PC-9 (cell line): ENCODE data around the gene PPP1R1A.

Source experiments
- EZH2 ChIP-seq: fragments of 200-600 bp; sonication (generic); IDR thresholded peaks from 2 replicates; pipeline ENCODE4 v1.8.0; 2017; ENCODE audit warnings: antibody characterized with exemption, low read depth
- TF ChIP-seq, protein P1 (sequence below): fragments of 200-600 bp; sonication (generic); conservative IDR thresholded peaks from 2 replicates; pipeline ENCODE4 v1.6.1; 2017; ENCODE audit warnings: mixed run types, antibody characterized with exemption, mild to moderate bottlenecking, moderate library complexity

DNA sequence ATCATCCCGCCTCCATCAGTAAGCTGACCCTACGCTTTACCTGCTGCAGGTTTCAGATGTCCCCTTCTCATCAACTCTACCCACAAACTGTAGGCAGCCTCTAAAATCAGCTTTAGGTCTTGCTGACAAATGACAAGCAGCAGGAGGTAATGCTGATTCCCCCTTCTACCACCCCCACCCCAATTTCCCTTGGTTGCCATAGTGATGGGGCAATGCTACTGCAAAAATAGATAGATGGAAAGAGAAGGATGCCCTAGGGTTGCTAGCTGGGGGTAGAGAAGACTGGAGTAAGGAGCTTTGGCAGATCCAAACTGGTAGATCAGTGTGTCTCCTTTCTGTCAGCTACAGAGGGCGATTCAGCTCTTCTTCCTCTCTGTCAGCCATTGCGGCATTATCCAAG, 58.9 kb downstream of the PPP1R1A start:
- TF ChIP-seq, protein P1, sequence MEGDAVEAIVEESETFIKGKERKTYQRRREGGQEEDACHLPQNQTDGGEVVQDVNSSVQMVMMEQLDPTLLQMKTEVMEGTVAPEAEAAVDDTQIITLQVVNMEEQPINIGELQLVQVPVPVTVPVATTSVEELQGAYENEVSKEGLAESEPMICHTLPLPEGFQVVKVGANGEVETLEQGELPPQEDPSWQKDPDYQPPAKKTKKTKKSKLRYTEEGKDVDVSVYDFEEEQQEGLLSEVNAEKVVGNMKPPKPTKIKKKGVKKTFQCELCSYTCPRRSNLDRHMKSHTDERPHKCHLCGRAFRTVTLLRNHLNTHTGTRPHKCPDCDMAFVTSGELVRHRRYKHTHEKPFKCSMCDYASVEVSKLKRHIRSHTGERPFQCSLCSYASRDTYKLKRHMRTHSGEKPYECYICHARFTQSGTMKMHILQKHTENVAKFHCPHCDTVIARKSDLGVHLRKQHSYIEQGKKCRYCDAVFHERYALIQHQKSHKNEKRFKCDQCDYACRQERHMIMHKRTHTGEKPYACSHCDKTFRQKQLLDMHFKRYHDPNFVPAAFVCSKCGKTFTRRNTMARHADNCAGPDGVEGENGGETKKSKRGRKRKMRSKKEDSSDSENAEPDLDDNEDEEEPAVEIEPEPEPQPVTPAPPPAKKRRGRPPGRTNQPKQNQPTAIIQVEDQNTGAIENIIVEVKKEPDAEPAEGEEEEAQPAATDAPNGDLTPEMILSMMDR = no peak
- no peak for TF ChIP-seq EZH2
